Lower leg skin (tissue), 4 donors: ENCODE results near the gene LTA. TPM values are rescaled to one million over a fixed set of nuclear protein-coding genes. Genes with fewer than 3 reads are reported as not detected.

ENCODE experiments used
- DNase-seq, 2 donors: peaks; one replicate each; pipeline ENCODE4 v3.0.0-alpha.2; 2019; ENCODE audit warnings: low spot score in 2 of 2
- H3K4me3 ChIP-seq: fragments of 200-600 bp; sonication (generic); 2 replicates; pipeline ENCODE4 v1.5.1; 2017; ENCODE audit warnings: mild to moderate bottlenecking, low read depth; ENCODE audit not compliant: poor library complexity, severe bottlenecking
- POLR2A ChIP-seq, 2 donors: fragments of 450-650 bp; IDR thresholded peaks; one replicate each; pipeline ENCODE4 v1.6.1; 2016 to 2017; ENCODE audit warnings: antibody characterized with exemption in 2 of 2, mild to moderate bottlenecking in 1 of 2, moderate library complexity in 1 of 2
- WGBS, 2 donors: methylation state at CpG; one replicate each; pipeline ENCODE4 v1.1.5; 2018; 5-methylcytosine and 5-hydroxymethylcytosine counted together
- intact Hi-C: fragments of 100-400 bp; cut with DNase I; formaldehyde crosslinking; loops from one replicate; pipeline ENCODE4 v1.15.0; 2023; ENCODE audit warnings: low total_unique reads
- total RNA-seq, 4 donors: library from RNA; depleted of rRNA; stranded (reverse); fragments of >200 nt; gene quantifications; one replicate each; pipeline ENCODE4 v1.1.0, GENCODE V29; 2016
- TF ChIP-seq, protein P1 (sequence below), 3 donors: fragments of 450-650 bp; IDR thresholded peaks; one replicate each; pipeline ENCODE4 v1.5.1; 2016; ENCODE audit warnings: antibody characterized with exemption in 3 of 3, mild to moderate bottlenecking in 3 of 3, moderate library complexity in 2 of 3

LTA gene
- total RNA-seq, 4 donors from 2014 or later = not detected

GRCh38 chr6:31533455-31533841, 38.6 kb upstream of the LTA start:
- DNase-seq = peak in 1 of 2 donors; percentile 23
- WGBS, 2 donors = 86 to 92% methylated on average over 1 of the region's 1 CpG
- TF ChIP-seq, protein P1, sequence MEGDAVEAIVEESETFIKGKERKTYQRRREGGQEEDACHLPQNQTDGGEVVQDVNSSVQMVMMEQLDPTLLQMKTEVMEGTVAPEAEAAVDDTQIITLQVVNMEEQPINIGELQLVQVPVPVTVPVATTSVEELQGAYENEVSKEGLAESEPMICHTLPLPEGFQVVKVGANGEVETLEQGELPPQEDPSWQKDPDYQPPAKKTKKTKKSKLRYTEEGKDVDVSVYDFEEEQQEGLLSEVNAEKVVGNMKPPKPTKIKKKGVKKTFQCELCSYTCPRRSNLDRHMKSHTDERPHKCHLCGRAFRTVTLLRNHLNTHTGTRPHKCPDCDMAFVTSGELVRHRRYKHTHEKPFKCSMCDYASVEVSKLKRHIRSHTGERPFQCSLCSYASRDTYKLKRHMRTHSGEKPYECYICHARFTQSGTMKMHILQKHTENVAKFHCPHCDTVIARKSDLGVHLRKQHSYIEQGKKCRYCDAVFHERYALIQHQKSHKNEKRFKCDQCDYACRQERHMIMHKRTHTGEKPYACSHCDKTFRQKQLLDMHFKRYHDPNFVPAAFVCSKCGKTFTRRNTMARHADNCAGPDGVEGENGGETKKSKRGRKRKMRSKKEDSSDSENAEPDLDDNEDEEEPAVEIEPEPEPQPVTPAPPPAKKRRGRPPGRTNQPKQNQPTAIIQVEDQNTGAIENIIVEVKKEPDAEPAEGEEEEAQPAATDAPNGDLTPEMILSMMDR (IDR thresholded peaks at IDR 0.05) = no peak
- no peak for TF ChIP-seq POLR2A (IDR thresholded peaks at IDR 0.05)
- no peak overlapping the region for H3K4me3 ChIP-seq
- intact Hi-C loops = no loop called here

- TF ChIP-seq POLR2A (IDR thresholded peaks at IDR 0.05) = no peak
- TF ChIP-seq, protein P1 (IDR thresholded peaks at IDR 0.05) = no peak
- intact Hi-C loops = no loop called here
- 87 to 91% methylated on average over 6 of the region's 6 CpGs for WGBS, 2 donors
Measured at GRCh38 chr6:31534011-31534410, 38.1 kb upstream of the LTA start.

GRCh38 chr6:31534521-31535040, 37.5 kb upstream of the LTA start:
- 90% methylated on average over 24 of the region's 24 CpGs for WGBS, 2 donors
- H3K4me3 ChIP-seq = no peak overlapping the region
- no peak for TF ChIP-seq POLR2A (IDR thresholded peaks at IDR 0.05)
- TF ChIP-seq, protein P1 (IDR thresholded peaks at IDR 0.05) = no peak
- intact Hi-C loops = no loop called here
- DNase-seq = peak in 1 of 2 donors; percentile 39

More at GRCh38 chr6:31534011-31534410, 38.1 kb upstream of the LTA start:
- DNase-seq = peak in 1 of 2 donors; percentile 78
- H3K4me3 ChIP-seq = no peak overlapping the region

- TF ChIP-seq POLR2A (IDR thresholded peaks at IDR 0.05) = no peak
- TF ChIP-seq, protein P1 (IDR thresholded peaks at IDR 0.05) = no peak
- H3K4me3 ChIP-seq = no peak overlapping the region
- WGBS, 2 donors = 39 to 66% methylated on average over 2 of the region's 2 CpGs
- no peak for DNase-seq
- intact Hi-C loops = no loop called here
Measured at GRCh38 chr6:31535538-31536324, 36.4 kb upstream of the LTA start.

GRCh38 chr6:31538805-31539400, 33.2 kb upstream of the LTA start:
- intact Hi-C loops = no loop called here
- 49 to 50% methylated on average over 6 of the region's 6 CpGs for WGBS, 2 donors
- H3K4me3 ChIP-seq = no peak overlapping the region
- DNase-seq = peak in 1 of 2 donors; percentile 3
- no peak for TF ChIP-seq POLR2A (IDR thresholded peaks at IDR 0.05)

- DNase-seq = no peak
- peak overlapping the region; percentile 76 for H3K4me3 ChIP-seq
- WGBS, 2 donors = 11 to 14% methylated on average over 4 of the region's 4 CpGs
- TF ChIP-seq POLR2A (IDR thresholded peaks at IDR 0.05) = no peak
- TF ChIP-seq, protein P1 (IDR thresholded peaks at IDR 0.05) = no peak
- intact Hi-C loops = no loop called here
Measured at GRCh38 chr6:31540640-31541039, 31.4 kb upstream of the LTA start.
